ENCODE data around the gene HOMER3.

GRCh38 chr19:18984251-18984650 is 43.2 kb upstream of the HOMER3 start:
- TF ChIP-seq, protein P1, sequence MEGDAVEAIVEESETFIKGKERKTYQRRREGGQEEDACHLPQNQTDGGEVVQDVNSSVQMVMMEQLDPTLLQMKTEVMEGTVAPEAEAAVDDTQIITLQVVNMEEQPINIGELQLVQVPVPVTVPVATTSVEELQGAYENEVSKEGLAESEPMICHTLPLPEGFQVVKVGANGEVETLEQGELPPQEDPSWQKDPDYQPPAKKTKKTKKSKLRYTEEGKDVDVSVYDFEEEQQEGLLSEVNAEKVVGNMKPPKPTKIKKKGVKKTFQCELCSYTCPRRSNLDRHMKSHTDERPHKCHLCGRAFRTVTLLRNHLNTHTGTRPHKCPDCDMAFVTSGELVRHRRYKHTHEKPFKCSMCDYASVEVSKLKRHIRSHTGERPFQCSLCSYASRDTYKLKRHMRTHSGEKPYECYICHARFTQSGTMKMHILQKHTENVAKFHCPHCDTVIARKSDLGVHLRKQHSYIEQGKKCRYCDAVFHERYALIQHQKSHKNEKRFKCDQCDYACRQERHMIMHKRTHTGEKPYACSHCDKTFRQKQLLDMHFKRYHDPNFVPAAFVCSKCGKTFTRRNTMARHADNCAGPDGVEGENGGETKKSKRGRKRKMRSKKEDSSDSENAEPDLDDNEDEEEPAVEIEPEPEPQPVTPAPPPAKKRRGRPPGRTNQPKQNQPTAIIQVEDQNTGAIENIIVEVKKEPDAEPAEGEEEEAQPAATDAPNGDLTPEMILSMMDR (IDR thresholded peaks at IDR 0.05), result no peak
- TF ChIP-seq POLR2A (IDR thresholded peaks at IDR 0.05), result no peak
